Activated CD4-positive, alpha-beta T cell treated with anti-CD3 and anti-CD28 coated beads for 48 hours (primary cell): ENCODE measurements around the gene GANC.
"Not testable (repeated sequence)": the region's sequence is repeated elsewhere in the genome, so short reads cannot be mapped to it uniquely, and the experiment has no call there.

Experiments
- DNase-seq: peaks from one replicate; pipeline ENCODE4 v3.0.0-alpha.2; 2020

The GANC gene

DNA sequence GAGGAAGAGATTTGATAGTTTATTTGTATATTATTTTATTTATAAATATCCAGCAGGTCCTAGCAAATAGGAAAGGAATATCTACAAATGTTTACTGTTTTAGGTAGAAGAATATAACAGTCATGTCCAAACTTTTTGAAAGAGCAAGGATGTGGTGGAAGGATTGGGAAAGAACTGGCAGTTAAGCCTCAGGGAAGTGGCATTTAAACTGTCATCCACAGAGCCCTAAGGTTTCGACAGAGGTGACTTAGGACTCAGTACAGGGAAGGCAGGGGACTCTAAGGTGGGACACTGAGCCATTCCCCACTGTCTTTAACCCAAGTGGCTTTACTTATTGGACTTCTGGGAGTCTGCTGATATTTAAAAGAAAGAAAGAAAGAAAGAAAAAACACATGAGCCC, 12.0 kb downstream of the GANC start:
- no peak for DNase-seq

DNA sequence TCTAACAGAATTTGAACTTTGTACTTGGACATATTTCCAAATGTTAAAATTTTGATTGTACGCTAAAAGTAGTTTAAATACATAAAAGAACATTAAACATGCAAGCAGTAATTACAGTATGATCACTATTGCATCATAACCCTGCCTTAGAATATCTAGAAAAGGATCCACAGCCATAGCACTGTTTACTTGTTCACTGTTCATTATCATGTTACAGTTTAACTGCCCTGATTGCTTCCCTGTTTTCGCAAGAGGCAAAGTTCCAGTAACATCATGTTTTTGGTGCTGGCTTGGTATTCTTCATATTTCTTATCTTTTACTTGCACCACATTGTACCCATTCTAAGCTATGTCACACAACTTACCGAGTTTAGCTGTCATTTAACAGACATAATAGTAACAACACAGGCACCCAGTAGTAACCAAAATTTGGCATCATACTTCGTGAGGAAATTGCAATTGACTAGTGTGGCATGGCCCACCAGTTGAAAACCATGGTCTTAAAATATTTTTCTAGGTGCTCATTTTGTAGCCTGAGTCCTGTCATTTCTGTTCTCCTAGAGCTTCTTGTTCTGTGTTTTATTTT, 13.5 kb downstream of the GANC start:
- DNase-seq = no peak

DNA sequence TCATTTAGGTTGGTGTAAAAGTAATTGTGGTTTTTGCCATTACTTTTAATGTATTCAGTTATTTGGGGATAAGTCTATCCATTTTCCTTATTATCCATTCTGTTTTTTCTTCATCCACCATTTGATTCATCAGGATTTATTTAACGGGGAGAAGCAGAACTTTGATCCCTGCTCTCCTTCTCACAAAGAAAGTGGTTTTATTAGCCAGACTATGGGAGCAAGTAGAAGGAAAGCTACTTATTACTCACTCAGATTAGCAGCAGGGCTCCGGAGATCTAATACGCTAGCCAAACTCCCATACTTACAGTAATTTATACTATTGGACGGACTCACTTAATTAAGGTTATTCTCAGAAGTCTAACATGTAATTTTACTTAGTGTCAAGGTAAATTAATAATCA, 14.9 kb downstream of the GANC start:
- no peak for DNase-seq

DNA sequence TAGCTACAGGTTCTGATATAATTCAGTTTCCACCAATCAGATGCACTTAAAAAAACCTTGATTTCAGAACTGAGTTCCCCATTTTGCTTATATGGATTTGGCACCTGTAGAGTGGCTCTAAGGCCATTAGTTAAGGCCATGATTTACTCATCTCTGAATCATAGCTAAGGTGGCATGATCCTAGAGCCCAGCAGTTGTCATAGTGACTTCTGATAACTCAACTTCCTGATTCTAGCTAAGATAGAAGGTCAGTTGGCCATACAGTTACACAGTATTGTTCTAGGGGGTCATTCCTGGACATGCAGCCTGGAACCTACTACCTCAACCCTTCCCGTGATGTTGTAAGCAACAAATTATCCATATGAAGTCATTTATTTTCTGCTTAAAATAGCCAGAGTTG, 16.2 kb downstream of the GANC start:
- no peak for DNase-seq

DNA sequence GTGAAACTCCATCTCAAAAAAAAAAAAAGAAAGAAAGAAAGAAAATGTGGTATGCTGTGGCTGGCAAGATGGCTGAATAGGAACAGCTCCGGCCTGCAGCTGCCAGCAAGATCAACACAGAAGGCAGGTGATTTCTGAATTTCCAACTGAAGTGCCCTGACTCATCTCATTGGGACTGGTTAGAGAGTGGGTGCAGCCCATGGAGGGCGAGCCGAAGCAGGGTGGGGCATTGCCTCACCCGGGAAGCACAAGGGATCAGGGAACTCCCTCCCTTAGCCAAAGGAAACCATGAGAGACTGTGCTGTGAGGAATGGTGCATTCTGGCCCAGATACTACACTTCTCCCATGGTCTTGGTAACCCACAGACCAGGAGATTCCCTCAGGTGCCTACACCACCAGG, 28.0 kb downstream of the GANC start:
- DNase-seq = not testable (repeated sequence)

DNA sequence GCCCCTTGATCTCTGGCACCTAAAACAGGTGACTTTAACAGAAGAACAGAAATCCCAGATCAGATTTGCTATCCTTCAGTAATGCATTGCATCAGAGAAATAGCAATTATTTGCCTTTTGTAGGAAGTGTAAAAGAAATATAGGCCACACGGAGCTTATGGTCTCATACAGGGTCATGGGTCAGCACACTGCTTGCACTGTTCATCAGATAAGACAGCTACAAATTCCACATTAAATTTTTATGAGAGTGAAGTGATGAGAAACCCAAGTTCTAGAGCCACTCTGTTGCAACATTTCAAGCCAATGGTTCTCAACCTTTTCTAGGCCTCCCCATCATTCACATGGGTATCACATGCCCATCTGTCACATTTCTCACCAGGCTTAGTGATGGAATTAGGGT, 33.7 kb downstream of the GANC start:
- no peak for DNase-seq

DNA sequence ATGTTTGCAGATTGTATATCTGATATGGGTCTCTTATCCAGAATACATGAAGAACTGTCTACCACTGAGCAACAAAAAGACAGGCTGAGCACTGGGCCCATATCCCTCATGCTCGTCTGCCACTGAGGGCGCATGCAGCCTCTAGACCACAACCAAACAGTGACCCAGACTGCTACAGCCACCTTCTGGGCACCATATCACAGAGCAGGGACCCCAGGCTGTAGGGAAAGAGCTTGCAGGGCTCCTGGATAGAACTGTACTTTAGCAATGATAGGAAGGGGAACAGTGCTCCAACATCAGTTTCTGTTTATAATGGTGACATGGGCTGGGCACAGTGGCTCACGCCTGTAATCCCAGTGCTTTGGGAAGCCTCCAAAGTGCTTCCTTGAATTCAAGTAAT, 40.5 kb downstream of the GANC start:
- DNase-seq = no peak

DNA sequence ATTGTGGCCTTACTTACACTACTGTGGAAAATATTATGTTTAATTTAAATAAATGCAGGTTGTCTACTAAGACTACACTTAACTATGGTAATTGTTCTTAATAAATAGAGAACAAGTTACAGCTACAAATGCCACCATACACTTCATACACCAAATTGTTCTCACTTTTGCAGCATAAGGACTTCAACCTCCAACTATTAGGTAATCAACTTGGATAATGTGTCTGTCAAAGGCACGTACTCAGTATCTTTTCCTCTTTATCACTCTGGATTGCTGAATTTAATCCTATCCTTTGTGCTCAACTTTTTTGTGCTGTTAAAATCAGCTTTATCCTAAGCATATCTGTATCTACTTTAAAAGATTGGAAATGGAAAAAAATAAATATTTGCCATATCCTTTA, 41.8 kb downstream of the GANC start:
- no peak for DNase-seq

DNA sequence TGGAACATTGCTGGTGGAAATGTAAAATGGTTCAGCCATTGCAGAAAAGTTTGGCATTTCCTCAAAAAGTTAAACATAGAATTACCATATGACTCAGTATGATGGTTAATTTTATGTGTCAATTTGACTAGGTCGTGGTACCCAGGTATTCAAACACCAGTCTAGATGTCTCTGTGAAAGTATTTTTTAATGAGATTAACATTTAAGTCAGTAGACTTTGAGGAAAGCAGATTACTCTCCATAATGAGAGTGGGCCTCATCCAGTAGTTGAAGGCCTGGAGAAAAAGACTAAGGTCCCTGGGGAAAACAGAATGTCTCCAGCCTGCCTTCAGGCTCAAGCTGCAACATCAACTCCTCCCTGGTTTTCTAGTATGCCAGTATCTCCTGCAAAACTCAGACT, 42.5 kb downstream of the GANC start:
- DNase-seq = no peak

DNA sequence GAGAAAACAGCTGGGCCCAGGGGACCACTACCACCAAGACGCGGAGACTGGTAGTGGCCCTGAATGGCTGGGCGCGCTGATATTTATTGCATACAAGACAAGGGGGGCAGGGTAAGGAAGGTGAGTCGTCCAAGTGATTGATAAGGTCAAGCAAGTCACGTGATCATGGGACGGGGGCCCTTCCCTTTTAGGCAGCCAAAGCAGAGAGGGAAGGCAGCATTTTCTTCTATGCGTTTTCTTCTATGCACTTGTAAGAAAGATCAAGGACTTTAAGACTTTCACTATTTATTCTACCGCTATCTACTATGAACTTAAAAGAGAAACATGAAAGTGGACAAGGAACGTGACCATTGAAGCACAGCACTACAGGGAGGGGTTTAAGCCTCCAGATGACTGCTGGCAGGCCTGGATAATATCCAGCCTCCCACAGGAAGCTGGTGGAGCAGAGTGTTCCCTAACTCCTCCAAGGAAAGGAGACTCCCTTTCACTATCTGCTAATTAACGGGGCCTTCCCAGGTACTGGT, 43.3 kb downstream of the GANC start:
- not testable (repeated sequence) for DNase-seq

DNA sequence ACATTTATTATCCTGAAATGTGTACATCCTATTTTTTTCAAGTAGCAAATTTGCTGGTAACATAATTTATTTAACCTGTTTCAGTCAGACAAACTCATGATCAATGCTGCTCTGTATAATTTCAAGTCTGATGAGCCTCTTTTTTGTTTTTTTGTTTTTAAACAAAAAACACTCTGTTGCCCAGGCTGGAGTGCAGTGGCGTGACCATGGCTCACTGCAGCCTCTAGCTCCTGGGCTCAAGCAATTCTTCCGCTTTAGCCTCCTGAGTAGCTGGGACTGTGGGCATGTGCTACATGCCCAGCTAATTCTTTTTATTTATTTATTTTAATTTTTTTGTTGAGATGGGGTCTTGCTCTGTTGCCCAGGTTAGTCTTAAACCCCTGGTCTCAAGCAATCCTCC, 46.2 kb downstream of the GANC start:
- DNase-seq = no peak

DNA sequence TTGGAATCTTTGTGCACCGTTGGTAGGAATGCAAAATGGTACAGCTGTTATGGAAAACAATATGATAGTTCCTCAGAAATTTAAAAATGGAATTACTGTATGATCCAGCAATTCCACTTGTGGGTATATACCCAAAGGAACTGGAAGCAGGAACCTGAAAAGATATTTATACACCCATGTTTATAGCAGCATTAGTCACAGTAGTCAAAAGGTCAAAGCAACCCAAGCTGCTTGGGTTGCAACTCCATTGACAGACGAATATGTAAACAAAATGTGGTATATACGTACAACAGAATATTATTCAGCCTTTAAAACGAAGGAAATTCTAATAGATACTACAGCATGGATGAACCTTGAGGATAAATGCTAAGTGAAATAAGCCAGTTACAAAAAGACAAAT, 51.3 kb downstream of the GANC start:
- DNase-seq = no peak

DNA sequence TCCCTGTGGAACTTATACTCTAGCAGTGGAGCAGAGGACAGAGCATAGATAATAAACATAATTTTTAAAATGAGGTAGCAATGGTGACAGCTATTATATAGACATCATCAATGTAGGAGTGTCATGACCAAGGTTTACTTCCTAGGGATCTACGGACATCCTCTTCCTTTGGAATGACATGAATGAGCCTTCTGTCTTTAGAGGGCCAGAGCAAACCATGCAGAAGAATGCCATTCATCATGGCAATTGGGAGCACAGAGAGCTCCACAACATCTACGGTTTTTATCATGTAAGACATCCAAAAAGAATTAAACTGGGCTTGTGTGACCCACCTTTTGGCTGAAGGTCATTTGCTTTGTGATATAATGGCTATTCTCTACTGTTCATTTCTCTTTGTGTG, 56.2 kb downstream of the GANC start:
- DNase-seq = no peak

DNA sequence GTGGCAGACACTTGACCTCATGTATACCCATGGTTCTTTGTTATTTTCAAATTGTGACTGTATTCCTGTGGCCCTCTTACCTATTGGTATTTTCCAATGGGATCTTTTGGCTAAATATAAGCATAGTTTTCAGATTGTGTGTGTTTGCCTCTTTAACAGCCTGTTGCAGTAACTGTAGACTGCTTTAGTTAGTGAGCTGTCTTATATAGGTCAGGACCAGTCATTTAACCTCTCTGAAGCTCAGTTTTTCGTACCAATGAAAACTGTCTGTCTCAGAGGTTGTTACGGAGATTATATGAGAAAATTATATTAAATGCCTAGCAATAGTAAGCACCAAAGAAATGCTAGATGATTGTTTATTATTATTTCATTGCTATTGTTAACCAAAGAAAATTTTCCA, 57.0 kb downstream of the GANC start:
- no peak for DNase-seq

DNA sequence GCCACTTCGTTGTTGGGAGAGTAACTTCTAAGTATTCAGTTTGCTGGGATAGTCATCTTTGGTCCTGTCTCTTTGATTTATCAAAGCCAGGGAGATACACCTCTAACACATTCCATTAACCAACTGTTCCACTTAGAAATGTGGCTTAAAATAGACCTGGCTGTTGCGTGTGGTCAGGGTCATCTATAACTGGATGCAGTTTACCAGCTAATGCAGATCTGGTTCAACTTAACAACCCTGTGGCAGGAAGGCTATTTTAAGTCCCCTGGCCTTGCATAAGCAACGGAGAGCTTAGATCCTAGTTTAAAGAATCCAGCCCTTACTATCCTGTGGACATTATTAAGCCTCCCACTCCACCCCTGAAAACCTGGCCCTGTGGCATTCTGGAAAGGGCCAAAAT, 58.2 kb downstream of the GANC start:
- no peak for DNase-seq

DNA sequence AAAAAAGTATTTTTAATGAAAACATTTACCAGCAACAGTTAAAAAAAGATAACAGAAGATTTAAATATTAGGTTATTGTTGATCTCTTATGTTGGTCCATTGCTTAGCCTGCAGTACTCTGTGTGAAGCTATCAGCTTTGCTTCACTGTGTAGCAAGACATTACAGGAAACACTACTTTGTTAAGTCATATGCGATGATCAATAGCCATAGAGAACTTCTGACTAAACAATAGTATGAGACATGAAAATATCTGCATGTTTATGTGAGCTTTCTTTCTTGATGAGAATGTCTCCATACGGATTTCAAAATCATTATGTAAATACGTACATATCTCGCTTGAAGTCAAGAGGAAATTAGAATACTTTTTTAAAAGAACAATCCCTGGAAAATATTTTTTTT, 59.3 kb downstream of the GANC start:
- DNase-seq = no peak

DNA sequence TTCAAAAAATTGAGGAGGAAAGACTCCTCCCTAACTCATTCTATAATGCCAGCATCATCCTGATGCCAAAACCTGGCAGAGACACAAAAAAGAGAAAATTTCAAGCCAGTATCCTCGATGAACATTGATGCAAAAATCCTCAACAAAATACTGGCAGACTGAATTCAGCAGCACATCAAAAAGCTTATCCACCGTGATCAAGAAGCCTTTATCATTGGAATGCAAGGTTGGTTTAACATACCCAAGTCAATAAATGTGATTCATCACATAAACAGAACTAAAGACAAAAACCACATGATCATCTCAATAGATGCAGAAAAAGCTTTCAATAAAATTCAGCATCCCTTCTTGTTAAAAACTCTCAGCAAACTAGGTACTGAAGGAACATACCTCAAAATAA, 62.1 kb downstream of the GANC start:
- no peak for DNase-seq

DNA sequence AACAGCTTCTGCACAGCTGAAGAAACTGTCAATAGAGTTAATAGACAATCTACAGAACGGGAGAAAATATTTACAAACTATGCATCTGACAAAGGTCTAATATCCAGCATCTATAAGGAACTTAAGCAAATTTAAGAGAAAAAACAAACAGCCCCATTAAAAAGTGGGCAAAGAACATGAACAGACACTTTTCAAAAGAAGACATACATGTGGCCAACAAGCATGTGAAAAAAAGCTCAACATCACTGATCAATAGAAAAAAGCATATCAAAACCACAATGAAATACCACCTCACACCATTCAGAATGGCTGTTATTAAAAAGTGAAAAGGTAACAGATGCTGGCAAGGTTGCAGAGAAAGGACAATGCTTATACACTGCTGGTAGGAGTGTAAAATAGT, 63.6 kb downstream of the GANC start:
- DNase-seq = not testable (repeated sequence)

DNA sequence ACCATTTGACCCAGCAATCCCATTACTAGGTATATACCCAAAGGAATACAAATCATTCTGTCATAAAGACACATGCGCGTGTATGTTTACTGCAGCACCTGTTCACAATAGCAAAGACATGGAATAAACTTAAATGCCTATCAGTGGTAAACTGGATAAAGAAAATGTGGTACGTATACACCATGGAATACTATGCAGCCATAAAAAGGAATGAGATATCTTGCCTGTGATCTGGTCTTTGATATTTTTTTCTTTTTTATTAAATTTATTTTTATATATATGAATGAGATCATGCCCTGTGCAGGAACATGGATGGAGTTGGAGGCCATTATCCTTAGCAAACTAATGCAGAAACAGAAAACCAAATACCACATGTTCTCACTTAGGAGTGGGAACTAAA, 64.1 kb downstream of the GANC start:
- not testable (repeated sequence) for DNase-seq

DNA sequence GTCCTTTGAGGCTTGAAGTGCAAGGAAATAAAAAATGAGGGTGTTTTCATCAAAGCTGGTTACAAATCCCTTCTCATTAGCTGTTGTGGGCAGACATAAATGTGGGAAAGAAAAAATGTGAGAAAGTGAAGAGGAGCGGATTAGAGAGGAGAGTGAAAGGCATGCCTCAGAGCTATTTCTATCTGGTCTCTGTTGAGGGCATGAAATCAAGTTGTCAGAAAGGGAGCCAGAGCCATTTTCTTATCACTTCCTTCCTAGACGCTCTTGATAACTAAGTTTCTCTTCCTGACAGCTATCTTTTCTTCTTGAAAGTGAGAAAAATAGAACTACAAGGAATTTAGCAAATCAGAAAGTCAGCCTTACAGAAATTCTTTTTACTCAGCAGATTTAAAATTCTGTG, 65.5 kb downstream of the GANC start:
- DNase-seq = no peak

DNA sequence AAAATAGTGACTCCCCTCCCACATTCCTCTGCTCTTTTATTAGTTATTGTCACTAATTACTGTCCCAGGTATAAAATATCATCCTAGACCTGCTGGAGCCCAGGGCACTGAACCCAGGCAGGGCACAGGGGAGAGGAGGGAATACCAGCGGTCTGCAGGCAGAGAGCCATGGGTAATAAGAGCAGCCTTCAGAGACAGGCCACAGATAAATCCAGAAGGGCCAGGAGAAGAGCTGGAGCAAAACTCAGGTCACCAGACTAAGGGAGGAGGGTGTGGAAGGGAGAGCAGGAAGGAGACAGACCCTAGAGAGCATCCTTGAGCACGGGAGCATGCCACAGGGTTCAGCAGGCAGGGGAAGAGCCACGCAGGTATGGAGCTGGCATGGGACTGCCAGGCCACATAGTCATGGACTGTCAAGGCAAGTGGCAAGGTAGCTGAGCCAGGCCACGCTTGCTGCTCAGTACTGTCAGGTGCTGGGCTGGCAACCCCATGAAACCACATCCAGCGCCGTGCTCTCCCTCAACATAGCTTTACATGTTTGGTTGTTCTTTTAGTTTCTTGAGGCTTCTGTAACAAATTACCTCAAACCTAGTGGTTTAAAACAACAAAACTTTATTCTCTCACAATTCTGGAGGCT, 70.7 kb downstream of the GANC start:
- DNase-seq = no peak

DNA sequence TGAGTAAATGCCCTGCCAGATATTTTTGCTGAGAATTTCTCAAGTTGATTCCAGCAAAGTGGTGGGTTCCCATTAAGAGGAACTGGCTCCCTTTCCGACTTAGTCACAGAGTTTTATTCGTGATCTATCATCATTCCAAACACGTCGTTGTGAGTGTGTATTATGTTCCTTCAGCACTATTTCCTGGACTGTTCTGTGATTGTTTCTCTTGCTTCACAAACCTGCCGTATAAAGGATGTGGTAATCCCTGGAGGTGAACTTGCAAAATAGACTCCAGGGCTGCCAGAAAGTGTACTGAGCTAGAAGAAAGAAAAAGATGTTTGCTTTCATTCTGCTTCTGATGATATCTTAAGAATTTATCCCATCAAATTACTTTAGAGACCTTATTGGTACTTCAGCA, 71.8 kb downstream of the GANC start:
- DNase-seq = no peak

DNA sequence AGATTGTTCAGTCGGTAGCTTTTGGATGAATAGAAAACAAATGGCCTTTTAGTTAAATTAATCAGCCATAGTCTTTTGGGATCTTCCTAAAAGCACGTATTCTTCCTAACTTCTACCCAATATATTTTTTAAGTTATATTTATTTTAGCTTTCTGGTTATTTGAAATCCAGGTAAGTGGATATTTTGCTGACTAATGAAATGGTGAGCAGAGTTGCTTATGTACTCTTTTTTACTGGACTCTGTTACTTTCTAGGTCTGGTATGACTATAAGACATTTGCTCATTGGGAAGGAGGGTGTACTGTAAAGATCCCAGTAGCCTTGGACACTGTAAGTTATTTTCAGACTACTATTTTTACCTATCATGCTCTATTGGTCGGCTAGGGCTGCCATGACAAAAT, 72.5 kb downstream of the GANC start:
- no peak for DNase-seq

DNA sequence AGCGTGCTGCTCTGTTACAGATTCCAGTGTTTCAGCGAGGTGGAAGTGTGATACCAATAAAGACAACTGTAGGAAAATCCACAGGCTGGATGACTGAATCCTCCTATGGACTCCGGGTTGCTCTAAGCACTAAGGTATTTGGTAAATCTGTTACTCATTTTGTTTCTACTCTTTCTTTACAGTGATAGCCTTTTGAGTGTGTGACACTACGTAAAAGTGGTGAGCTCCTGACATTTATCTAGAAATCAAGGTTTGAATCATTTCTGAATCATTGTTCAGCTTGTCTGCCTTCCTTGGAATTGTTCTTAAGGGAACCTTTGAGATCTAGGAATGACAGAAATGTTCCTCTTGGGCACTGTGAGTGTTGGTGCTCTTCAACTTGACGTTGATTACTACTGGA, 75.1 kb downstream of the GANC start:
- no peak for DNase-seq

DNA sequence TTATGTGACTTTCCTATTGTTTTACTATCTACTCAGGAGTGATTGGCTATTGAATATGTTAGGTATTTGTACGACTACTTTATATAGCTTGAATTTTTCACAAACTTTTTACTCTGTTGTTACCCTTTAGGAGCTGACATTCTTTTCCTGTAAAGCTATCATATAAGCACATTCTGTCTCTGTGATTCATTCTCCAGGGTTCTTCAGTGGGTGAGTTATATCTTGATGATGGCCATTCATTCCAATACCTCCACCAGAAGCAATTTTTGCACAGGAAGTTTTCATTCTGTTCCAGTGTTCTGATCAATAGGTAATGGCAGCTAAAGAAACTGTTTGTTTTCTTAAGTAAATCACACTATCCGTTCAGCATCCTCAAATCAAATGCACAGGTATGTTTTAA, 76.2 kb downstream of the GANC start:
- DNase-seq = no peak
